HL-60 (cell line): ENCODE measurements around the gene TRIO.

Experiments
- POLR2AphosphoS5 ChIP-seq: IDR thresholded peaks from 2 replicates; pipeline ENCODE4 v1.6.1; 2012; ENCODE audit warnings: low read depth
- REST ChIP-seq: IDR thresholded peaks from 2 replicates; pipeline ENCODE4 v1.6.1; 2012; ENCODE audit warnings: low read depth; ENCODE audit not compliant: insufficient replicate concordance
- SPI1 ChIP-seq: IDR thresholded peaks from 2 replicates; pipeline ENCODE4 v1.6.1; 2012; ENCODE audit warnings: low read depth, mild to moderate bottlenecking, borderline replicate concordance
- TF ChIP-seq, protein P1 (sequence below): IDR thresholded peaks from one replicate; pipeline ENCODE4 v1.5.1; 2011; ENCODE audit warnings: low read length, control low read depth, inconsistent platforms; ENCODE audit not compliant: insufficient read depth

DNA sequence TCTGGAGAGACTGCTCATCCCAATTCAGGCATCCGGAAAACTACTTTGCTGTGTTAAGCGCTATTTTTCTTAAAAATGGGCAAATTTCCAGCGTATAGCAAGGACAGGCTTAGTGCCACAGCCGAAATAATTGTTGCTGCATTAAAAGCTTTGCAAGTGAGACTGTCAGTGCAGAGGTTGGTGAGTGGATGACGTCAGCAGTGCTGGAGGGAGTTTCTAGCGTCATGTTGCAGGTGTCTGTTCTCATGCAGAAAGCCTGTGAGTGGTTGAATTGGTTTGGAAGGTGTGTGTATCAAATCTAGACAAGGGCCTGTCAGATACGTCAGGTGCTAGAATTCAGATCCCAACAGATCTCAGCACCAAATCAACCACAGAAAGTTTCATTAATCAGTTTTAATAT, 204.4 kb downstream of the TRIO start:
- TF ChIP-seq, protein P1, sequence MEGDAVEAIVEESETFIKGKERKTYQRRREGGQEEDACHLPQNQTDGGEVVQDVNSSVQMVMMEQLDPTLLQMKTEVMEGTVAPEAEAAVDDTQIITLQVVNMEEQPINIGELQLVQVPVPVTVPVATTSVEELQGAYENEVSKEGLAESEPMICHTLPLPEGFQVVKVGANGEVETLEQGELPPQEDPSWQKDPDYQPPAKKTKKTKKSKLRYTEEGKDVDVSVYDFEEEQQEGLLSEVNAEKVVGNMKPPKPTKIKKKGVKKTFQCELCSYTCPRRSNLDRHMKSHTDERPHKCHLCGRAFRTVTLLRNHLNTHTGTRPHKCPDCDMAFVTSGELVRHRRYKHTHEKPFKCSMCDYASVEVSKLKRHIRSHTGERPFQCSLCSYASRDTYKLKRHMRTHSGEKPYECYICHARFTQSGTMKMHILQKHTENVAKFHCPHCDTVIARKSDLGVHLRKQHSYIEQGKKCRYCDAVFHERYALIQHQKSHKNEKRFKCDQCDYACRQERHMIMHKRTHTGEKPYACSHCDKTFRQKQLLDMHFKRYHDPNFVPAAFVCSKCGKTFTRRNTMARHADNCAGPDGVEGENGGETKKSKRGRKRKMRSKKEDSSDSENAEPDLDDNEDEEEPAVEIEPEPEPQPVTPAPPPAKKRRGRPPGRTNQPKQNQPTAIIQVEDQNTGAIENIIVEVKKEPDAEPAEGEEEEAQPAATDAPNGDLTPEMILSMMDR = no peak
- TF ChIP-seq SPI1 = no peak
- no peak for TF ChIP-seq REST
- TF ChIP-seq POLR2AphosphoS5 = no peak
